ENCODE measurements around the gene COG6.

GRCh38 chr13:39682310-39682709, 26.8 kb downstream of the COG6 start:
- TF ChIP-seq POLR2AphosphoS5 (IDR thresholded peaks at IDR 0.05) (no peak), POLR2A (IDR thresholded peaks at IDR 0.05; ENCODE audit: low read depth) (no peak), EP300 (IDR thresholded peaks at IDR 0.05) (no peak)

Measured in esophagus muscularis mucosa (tissue), 3 donors.